CD4-positive, alpha-beta T cell (primary cell): ENCODE measurements around the gene CEP192. TPM values are rescaled to one million over a fixed set of nuclear protein-coding genes. Genes with fewer than 3 reads are reported as not detected.

Source experiments
- ATAC-seq: fragments of 200-7000 bp; cut with Tn5 transposase; one replicate; pipeline ENCODE4 v1.10.0; 2022; ENCODE audit warnings: mild to moderate bottlenecking; ENCODE audit not compliant: poor library complexity
- CTCF ChIA-PET: fragments of 350-600 bp; sonication (Branson Sonifier 250); formaldehyde crosslinking; loops from one replicate; lab custom pipeline; 2021; ENCODE audit warnings: antibody characterized with exemption, inconsistent platforms; lab: Charles Lee
- POLR2A ChIA-PET: fragments of 350-600 bp; sonication (Branson Sonifier 250); formaldehyde crosslinking; loops from one replicate; lab custom pipeline; 2021; ENCODE audit warnings: antibody characterized with exemption, inconsistent platforms; lab: Charles Lee
- DNase-seq, 14 experiments: peaks; one replicate each; pipeline ENCODE4 v3.0.0-alpha.2; 2013 to 2020; ENCODE audit warnings: mixed read lengths in 2 of 14
- H3K27ac ChIP-seq, 2 donors: one replicate each; pipeline versions ENCODE4 v1.5.1 to v1.7.0; 2013; ENCODE audit warnings: low read length in 2 of 2, low read depth in 1 of 2, mild to moderate bottlenecking in 1 of 2
- H3K27me3 ChIP-seq, 2 experiments: 1 replicate in 1 of 2; 2 replicates in 1 of 2; pipeline versions ENCODE4 v1.6.1 to v1.7.0; 2013; ENCODE audit warnings: low read length in 2 of 2, control low read depth in 1 of 2, mild to moderate bottlenecking in 1 of 2, moderate library complexity in 1 of 2; ENCODE audit not compliant: insufficient read depth in 2 of 2, control insufficient read depth in 1 of 2
- H3K36me3 ChIP-seq: one replicate; pipeline ENCODE4 v1.6.1; 2013; ENCODE audit warnings: low read length, control low read depth; ENCODE audit not compliant: insufficient read depth
- H3K4me1 ChIP-seq: one replicate; pipeline ENCODE4 v1.6.1; 2013; ENCODE audit warnings: low read length, control low read depth; ENCODE audit not compliant: insufficient read depth
- H3K4me3 ChIP-seq: one replicate; pipeline ENCODE4 v1.5.1; 2013; ENCODE audit warnings: mild to moderate bottlenecking, low read length, moderate library complexity
- H3K9me3 ChIP-seq, 2 experiments: 1 replicate in 1 of 2; 2 replicates in 1 of 2; pipeline versions ENCODE4 v1.6.1 to v1.7.0; 2013; ENCODE audit warnings: low read length in 2 of 2, mild to moderate bottlenecking in 2 of 2, control low read depth in 1 of 2, moderate library complexity in 1 of 2; ENCODE audit not compliant: control insufficient read depth in 1 of 2, insufficient read depth in 1 of 2
- H3K27ac Mint-ChIP-seq: one replicate; pipeline ENCODE4 v1.8.0; 2020; ENCODE audit warnings: mixed read lengths
- H3K27me3 Mint-ChIP-seq: one replicate; pipeline ENCODE4 v1.8.0; 2021; ENCODE audit warnings: mixed read lengths
- H3K36me3 Mint-ChIP-seq: one replicate; pipeline ENCODE4 v1.8.0; 2021; ENCODE audit warnings: low read depth, mixed read lengths
- H3K4me1 Mint-ChIP-seq: one replicate; pipeline ENCODE4 v1.8.0; 2021; ENCODE audit warnings: low read depth, mixed read lengths
- H3K4me3 Mint-ChIP-seq: one replicate; pipeline ENCODE4 v1.8.0; 2020; ENCODE audit warnings: mild to moderate bottlenecking, mixed read lengths
- H3K9me3 Mint-ChIP-seq: one replicate; pipeline ENCODE4 v1.8.0; 2020; ENCODE audit warnings: mixed read lengths
- CTCF ChIP-seq: fragments of 200-600 bp; IDR thresholded peaks from one replicate; pipeline ENCODE4 v1.8.0; 2022; ENCODE audit warnings: antibody characterized with exemption, mild to moderate bottlenecking
- intact Hi-C, 2 experiments: fragments of 100-400 bp; cut with DNase I in 1 of 2; cut with micrococcal nuclease in 1 of 2; formaldehyde crosslinking; loops; one replicate each; pipeline versions ENCODE4 v1.15.1 to v1.9.0; 2023 to 2025; cut with DNase I, micrococcal nuclease
- total RNA-seq, 174 experiments: library from RNA in 2 of 174; stranded (reverse) in 2 of 174; gene quantifications; one replicate each; pipeline ENCODE4 v1.2.3 and lab custom pipeline; 2021 to 2026

CEP192 gene
- total RNA-seq, 2 experiments from 2014 or later, result 23.4 to 25.0 TPM

GRCh38 chr18:13173578-13174145, 182.5 kb downstream of the CEP192 start:
- Histone ChIP-seq H3K4me1 (peaks cover 8% of the 10 kb centered on the region), H3K27me3 (no peaks in the 10 kb centered on the region), H3K4me3 (no peak overlapping the region), H3K9me3 (no peaks in the 10 kb centered on the region), H3K36me3 (no peaks in the 10 kb centered on the region), H3K27ac (no peak overlapping the region)
- H3K4me3 Mint-ChIP-seq, result no peak overlapping the region
- H3K9me3 Mint-ChIP-seq, result peaks cover 2% of the 10 kb centered on the region
- TF ChIP-seq CTCF, result no peak
- DNase-seq (no peak), ATAC-seq (no peak)
- intact Hi-C loops, result no loop called here
- H3K27me3 Mint-ChIP-seq, result no peaks in the 10 kb centered on the region
- POLR2A ChIA-PET, result no interaction called here
- peaks cover 5% of the 10 kb centered on the region for H3K4me1 Mint-ChIP-seq
- CTCF ChIA-PET, result no interaction called here
- no peaks in the 10 kb centered on the region for H3K36me3 Mint-ChIP-seq
- H3K27ac Mint-ChIP-seq, result no peak overlapping the region

Other genes with a start within 250 kb of the CEP192 start
- gene PTPN2, start 107.1 kb upstream of the CEP192 start, total RNA-seq, result 10 to 100 TPM; 49.4 to 53.8 TPM
- gene SEH1L, start 43.4 kb upstream of the CEP192 start, total RNA-seq, result 10 to 100 TPM; 23.9 to 26.7 TPM
- gene LDLRAD4, start 227.4 kb downstream of the CEP192 start, total RNA-seq, result 10 to 100 TPM; 51.9 to 52.7 TPM